Kidney (tissue), 14 donors: ENCODE measurements around the gene TEPSIN. TPM values are rescaled to one million over a fixed set of nuclear protein-coding genes. Genes with fewer than 3 reads are reported as not detected.

Experiments
- DNase-seq, 5 donors: peaks; one replicate each; pipeline ENCODE4 v3.0.0-alpha.2; 2013 to 2020
- FAIRE-seq: peaks from 2 replicates; lab custom pipeline; 2012; peaks lifted over from hg19 to GRCh38; lab: Jason Lieb, UNC
- H3K27ac ChIP-seq, 2 donors: one replicate each; pipeline ENCODE4 v1.7.0; 2013; ENCODE audit warnings: low read depth in 2 of 2, low read length in 2 of 2, inconsistent platforms in 1 of 2
- H3K27me3 ChIP-seq: one replicate; pipeline ENCODE4 v1.7.1; 2013; ENCODE audit warnings: low read length, inconsistent platforms; ENCODE audit not compliant: control insufficient read depth, insufficient read depth
- H3K36me3 ChIP-seq, 3 donors: one replicate each; pipeline versions ENCODE4 v1.7.0 to v1.7.1; 2013; ENCODE audit warnings: low read length in 3 of 3, control low read depth in 1 of 3, inconsistent platforms in 1 of 3; ENCODE audit not compliant: insufficient read depth in 3 of 3, control insufficient read depth in 2 of 3
- H3K4me1 ChIP-seq, 3 donors: one replicate each; pipeline versions ENCODE4 v1.7.0 to v1.7.1; 2013; ENCODE audit warnings: low read length in 3 of 3, inconsistent platforms in 1 of 3, low read depth in 1 of 3; ENCODE audit not compliant: control insufficient read depth in 2 of 3, insufficient read depth in 2 of 3
- H3K4me3 ChIP-seq, 3 donors: one replicate each; pipeline versions ENCODE4 v1.7.0 to v1.8.1; 2013; ENCODE audit warnings: low read length in 3 of 3, control low read depth in 1 of 3, inconsistent platforms in 1 of 3
- H3K9ac ChIP-seq, 3 donors: one replicate each; pipeline versions ENCODE4 v1.7.0 to v1.7.1; 2013; ENCODE audit warnings: low read length in 3 of 3, control low read depth in 1 of 3, inconsistent platforms in 1 of 3
- H3K9me3 ChIP-seq, 3 donors: one replicate each; pipeline versions ENCODE4 v1.7.0 to v1.7.1; 2013; ENCODE audit warnings: low read length in 3 of 3, control low read depth in 1 of 3, inconsistent platforms in 1 of 3; ENCODE audit not compliant: control insufficient read depth in 2 of 3, insufficient read depth in 1 of 3
- intact Hi-C: fragments of 100-400 bp; cut with DNase I; formaldehyde crosslinking; loops from one replicate; pipeline ENCODE4 v1.11.1; 2022
- polyA plus RNA-seq: library from polyadenylated mRNA; stranded (reverse); fragments of 350-450 nt; fragmentation: Illumina TruSeq; extraction: RNeasy Lipid Tissue Mini Kit (QIAGEN cat#74804); gene quantifications from one replicate; pipeline ENCODE4 v1.2.3, GENCODE V29; 2014; ENCODE audit warnings: low read depth, low replicate concordance; ENCODE audit not compliant: insufficient read depth
- total RNA-seq: library from RNA; stranded (reverse); fragmentation: NEBNext Ultra II Directional; extraction: Animal tissue kit (Norgen Biotek cat#: 25700); gene quantifications from one replicate; pipeline ENCODE4 v1.2.1, GENCODE V29; 2021
- TF ChIP-seq, protein P1 (sequence below): IDR thresholded peaks from 3 replicates; pipeline ENCODE4 v1.5.1; 2012; ENCODE audit warnings: mild to moderate bottlenecking, moderate library complexity, borderline replicate concordance; ENCODE audit not compliant: insufficient read depth; ENCODE audit errors: extremely low read depth
- donor health status: control.
- donor health status: control.
- donor health status: control.
- donor health status: control.
- donor health status: control.
- donor health status: DM: yes; HTN: yes; CAD: no.
- donor health status: Normal renal cell carcinoma (clear cell type).

The TEPSIN gene
- total and polyA plus RNA-seq, 2 donors from 2014 or later, result 13.9 to 42.8 TPM

DNA sequence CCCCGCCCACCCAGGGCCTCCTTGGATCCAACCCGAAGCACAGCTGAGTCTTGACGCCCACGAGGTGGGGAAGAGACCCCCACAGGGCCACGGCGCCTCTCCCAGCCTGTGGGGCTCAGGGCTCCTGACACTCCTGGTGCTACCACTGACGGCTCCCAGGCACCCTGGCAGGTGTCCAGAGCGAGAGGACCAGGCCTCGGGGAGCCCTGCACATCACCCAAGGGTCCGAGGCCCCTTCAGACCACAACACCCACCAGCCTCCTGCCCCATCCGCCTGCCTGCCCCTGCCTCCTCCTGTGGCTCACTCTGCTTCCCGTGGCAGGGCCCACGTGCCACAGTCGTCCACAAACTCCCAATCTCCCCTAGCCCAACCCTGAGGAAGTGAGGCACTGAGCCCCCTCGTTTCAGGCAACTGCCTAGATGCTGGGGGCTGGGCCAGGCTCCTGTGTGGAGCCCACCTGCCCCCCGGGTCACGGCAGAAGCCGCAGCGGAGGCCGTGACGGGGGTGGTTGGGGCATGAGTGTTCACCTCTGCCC is 44.6 kb downstream of the TEPSIN start:
- Histone ChIP-seq H3K4me1 (peaks cover 0 to 3% (median 0%) of the 10 kb centered on the region in 3 donors), H3K4me3 (no peak overlapping the region), H3K27me3 (no peaks in the 10 kb centered on the region), H3K36me3 (no peaks in the 10 kb centered on the region), H3K9me3 (no peaks in the 10 kb centered on the region), H3K9ac (no peak overlapping the region), H3K27ac (no peak overlapping the region)
- TF ChIP-seq, protein P1, sequence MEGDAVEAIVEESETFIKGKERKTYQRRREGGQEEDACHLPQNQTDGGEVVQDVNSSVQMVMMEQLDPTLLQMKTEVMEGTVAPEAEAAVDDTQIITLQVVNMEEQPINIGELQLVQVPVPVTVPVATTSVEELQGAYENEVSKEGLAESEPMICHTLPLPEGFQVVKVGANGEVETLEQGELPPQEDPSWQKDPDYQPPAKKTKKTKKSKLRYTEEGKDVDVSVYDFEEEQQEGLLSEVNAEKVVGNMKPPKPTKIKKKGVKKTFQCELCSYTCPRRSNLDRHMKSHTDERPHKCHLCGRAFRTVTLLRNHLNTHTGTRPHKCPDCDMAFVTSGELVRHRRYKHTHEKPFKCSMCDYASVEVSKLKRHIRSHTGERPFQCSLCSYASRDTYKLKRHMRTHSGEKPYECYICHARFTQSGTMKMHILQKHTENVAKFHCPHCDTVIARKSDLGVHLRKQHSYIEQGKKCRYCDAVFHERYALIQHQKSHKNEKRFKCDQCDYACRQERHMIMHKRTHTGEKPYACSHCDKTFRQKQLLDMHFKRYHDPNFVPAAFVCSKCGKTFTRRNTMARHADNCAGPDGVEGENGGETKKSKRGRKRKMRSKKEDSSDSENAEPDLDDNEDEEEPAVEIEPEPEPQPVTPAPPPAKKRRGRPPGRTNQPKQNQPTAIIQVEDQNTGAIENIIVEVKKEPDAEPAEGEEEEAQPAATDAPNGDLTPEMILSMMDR, result no peak
- no peak for FAIRE-seq
- intact Hi-C loops, result no loop called here
- DNase-seq, result no peak

DNA sequence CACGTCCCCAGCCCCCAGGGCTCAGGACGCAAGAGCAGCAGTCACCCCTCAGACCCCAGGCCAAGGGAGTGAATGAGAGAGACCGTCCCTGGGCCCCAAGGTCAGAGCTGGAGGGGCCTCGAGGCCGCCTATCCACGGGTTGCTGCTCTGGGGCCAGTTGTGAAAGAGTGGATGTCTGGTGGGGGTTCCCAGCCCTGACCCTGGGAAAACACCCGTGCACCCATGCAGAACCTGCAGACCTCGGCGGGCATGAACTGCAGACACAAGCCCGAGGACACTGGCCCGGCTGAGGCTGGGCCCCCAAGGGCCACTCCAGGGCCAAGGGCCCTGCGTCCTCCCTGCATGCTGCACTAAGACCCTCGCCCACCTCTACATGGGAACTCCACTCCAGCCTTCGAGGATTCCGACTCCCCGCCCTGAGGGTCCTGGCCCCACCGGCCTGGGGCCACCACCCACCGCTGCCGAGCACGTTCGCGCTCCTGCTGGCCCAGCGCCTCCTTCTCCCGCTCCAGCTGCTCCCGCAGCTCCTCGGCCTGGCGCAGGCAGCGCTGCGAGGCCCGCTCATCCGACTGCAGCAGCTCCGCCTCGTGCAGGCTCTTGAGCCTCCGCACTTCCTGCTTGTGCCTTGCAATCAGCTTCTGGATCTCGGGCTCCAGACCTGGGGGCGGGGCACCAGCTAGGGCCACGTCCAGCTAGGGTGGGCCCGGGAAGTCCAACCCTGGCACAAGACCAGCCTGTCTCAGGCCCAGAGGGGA is 45.2 kb downstream of the TEPSIN start:
- Histone ChIP-seq H3K27ac (no peak overlapping the region), H3K27me3 (no peaks in the 10 kb centered on the region), H3K9ac (no peak overlapping the region), H3K9me3 (no peaks in the 10 kb centered on the region), H3K4me3 (no peak overlapping the region), H3K36me3 (no peaks in the 10 kb centered on the region), H3K4me1 (peaks cover 0 to 3% (median 0%) of the 10 kb centered on the region in 3 donors)
- TF ChIP-seq, protein P1, result no peak
- FAIRE-seq (no peak), DNase-seq (peak in 4 of 5 donors; percentile 33 to 72 (median 56))
- intact Hi-C loops, result no loop called here

DNA sequence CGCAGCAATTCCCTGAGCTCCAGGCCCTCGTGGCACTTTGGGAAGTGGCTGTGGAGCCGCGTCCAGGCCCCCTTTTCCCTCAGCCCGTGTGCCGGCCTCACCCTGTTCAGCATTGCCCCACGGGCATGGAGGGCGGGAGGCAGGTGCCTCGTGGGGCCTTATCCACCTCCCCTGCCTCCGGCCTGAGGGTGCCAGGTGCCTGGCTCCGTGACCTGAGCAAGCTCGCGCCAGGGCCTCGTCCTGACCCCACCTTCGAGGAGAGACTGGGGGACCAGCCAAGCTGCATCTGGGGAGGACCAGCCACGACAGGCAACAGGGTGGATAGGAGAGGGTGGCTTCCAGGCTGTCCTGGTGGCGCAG is 45.8 kb downstream of the TEPSIN start:
- H3K4me1 ChIP-seq, result peaks cover 0 to 3% (median 0%) of the 10 kb centered on the region in 3 donors
- no peak for FAIRE-seq
- H3K9me3 ChIP-seq, result no peaks in the 10 kb centered on the region
- H3K9ac ChIP-seq, result no peak overlapping the region
- H3K27me3 ChIP-seq, result no peaks in the 10 kb centered on the region
- DNase-seq, result no peak
- H3K27ac ChIP-seq, result no peak overlapping the region
- no peak overlapping the region for H3K4me3 ChIP-seq
- TF ChIP-seq, protein P1, result no peak
- intact Hi-C loops, result no loop called here
- no peaks in the 10 kb centered on the region for H3K36me3 ChIP-seq
